GM19351 (cell line): Measurements from ENCODE around the gene TAF1B.
A peak's percentile ranks its signal among the peaks of the same experiment; 100 is the strongest.

Source experiments
- ATAC-seq: cut with Tn5 transposase; IDR thresholded peaks from one replicate; pipeline ENCODE4 v1.9.1; 2021; ENCODE audit warnings: mild to moderate bottlenecking, moderate library complexity; ENCODE audit not compliant: unreplicated experiment

TAF1B gene

DNA sequence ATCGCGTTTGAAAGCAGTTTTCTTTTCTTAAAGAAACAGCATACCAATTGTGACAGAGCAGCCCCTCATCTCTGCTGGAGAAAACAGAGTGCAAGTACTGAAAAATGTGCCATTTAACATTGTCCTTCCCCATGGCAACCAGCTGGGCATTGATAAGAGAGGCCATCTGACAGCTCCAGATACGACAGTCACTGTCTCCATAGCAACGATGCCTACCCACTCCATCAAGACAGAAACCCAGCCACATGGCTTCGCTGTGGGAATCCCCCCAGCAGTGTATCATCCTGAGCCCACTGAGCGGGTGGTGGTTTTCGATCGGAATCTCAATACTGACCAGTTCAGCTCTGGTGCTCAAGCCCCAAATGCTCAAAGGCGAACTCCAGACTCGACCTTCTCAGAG, 117.7 kb downstream of the TAF1B start:
- no peak for ATAC-seq

DNA sequence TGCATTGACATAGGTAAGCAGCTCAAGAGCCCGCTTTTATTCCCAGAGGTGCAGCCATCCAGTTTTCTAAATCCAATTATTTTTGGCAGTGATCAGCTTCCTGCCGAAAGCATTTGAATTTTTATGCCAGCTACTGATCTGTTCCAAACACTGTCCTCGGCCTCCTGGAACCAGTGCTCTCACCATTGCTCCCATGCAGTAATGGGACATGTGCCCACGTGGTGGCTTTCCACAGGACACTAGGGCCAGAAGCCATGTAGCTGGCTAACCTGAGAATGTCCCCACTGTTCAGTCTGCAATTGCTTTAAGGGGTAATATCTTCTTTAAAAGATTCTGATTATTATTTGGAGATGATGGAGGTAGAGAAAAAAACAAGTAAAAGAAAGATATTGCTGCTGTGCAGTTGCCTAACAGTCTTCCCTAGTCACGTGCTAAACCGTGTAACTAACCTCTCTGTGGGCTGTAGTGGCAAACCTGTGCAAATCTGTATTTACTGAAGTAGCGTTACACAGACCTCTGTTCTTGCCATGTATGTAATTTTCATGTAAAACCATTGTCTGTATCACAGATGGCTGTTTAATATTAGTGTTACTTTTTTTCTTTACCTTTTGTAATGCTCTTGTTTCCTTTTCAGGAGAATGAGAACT, 121.2 kb downstream of the TAF1B start:
- ATAC-seq, result no peak

- ATAC-seq, result no peak
These were observed 122.0 kb downstream of the TAF1B start for GRCh38 chr2:9965119-9965822.

GRCh38 chr2:9966491-9967022, 123.3 kb downstream of the TAF1B start:
- no peak for ATAC-seq

DNA sequence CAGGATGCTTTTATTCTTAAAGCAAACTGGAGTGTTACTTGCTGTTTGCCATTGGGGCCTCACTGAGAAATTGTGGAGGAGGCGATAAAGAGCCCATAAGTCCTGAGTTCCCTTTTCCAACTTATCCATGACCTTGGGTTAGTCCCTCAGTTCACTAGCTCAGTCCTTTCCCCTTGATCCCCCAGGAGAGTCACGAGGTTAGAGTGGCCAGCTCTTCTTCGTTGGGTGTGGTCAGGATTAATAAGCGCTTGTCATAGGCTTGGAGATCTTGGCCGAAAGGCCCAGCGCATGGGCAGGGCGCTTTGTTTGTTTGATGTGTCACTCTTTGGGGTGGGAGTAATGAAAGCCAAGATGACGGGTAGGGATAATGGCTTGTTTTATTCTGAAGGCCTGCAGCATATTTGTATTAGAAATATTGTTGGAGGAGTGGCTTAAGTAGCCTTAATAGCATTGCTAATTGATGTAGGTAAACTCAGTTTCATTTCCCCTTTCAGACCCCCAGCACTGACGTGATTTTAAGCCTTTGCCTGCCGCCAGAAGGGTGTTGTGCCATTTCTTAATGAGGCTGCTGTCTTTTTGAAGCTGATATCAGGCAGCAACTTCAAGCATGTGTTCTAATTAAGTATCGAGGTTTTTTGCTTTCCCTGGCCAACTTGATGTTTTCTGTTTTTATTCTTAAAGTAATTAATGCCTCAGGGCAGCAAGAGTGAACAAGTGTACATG, 123.9 kb downstream of the TAF1B start:
- peak; percentile 73 for ATAC-seq

DNA sequence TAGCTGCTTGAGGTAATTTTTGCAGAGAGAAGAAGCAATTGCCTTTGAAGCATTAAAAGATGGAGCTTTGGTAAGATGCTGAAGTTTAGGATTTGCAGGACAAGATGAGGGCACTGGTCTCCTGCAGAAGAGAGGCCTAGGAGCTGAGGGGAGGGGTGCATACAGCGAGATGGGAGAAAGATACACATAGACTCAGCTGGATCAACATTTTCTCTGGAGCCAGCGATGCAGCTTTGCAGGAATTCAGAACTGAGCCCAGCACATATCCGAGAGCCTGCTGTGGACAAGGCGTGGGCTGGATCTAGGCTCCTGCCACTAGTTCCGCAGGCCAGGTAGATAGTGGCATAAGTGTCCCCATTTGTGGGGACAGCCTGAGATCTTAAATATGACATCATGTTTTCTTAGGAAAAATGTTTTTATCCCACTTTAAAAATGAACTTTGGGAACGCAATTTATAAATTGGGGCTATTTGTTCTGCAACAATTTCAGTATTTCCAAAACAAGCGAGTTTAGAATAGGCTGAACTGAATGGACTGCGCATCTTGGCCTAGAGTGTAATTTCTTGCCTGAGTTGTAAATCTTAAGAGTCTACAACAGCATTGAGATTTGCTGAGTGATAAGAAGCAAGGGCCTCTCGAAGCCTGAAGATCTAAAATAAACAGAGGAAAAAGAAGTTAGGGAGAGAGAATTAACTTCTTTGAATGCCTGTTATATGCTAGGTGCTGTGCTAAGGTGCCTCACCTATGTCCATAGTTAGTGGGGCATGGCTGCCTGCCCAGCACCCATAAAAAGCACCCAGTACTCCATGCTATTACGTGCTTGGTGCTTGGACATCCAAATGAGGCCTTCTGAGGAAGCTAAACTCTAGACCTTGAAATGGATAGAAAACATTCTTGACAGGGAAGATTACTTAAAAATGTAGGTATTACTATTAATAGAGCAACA, 125.6 kb downstream of the TAF1B start:
- ATAC-seq, result no peak

GRCh38 chr2:9970200-9971044, 127.1 kb downstream of the TAF1B start:
- no peak for ATAC-seq

DNA sequence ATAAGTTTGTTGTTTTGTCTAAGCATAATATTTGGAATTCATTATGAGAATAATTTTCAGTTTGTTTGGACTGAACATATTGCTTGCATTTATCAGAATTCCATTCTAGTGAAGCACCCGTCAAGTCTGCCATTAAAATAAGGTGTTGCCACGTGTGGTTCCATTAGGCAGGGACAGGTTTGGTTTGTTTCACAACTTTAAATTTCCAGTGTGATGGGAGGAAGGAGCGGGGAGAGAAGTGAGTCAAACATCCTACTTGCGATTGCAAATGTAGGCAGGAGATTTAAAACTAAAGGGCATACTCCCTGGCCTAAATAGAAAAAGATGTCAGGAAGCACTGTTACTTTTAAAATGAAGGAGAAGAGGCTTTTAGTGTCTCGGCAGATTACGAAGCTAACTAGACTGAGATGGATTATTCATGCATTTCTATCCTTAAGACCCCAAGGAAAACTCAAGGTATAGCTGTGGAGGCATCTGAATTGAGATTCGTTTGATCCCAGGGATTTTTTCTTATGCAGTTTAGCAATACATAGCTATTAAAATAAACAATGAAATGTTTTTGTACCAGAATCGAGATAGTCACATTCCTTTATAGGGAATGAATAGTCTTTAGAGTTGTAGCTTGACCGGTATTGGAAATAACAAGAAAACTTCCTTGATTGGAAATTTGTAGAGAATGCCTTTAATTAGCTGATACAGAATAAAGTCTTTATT, 128.0 kb downstream of the TAF1B start:
- ATAC-seq, result no peak

DNA sequence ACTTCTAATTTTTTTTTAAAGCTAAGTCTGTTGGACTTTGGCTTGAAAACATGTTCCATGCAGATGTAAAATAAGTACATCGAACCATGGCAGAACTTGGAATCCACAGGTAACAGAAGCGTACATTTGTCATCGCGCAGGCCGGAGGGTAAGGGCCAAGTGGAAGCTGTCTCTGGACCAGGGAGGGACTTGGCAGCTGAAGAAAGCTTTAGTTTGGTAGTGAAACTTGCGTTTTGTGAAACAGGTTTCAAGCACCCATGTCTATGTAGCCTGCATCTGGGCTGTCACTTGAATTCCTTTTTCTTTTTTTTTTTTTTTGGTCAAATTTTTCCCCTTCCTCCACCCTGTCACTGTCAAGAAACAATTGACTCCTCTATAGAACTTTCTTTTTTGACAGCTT, 128.6 kb downstream of the TAF1B start:
- no peak for ATAC-seq

DNA sequence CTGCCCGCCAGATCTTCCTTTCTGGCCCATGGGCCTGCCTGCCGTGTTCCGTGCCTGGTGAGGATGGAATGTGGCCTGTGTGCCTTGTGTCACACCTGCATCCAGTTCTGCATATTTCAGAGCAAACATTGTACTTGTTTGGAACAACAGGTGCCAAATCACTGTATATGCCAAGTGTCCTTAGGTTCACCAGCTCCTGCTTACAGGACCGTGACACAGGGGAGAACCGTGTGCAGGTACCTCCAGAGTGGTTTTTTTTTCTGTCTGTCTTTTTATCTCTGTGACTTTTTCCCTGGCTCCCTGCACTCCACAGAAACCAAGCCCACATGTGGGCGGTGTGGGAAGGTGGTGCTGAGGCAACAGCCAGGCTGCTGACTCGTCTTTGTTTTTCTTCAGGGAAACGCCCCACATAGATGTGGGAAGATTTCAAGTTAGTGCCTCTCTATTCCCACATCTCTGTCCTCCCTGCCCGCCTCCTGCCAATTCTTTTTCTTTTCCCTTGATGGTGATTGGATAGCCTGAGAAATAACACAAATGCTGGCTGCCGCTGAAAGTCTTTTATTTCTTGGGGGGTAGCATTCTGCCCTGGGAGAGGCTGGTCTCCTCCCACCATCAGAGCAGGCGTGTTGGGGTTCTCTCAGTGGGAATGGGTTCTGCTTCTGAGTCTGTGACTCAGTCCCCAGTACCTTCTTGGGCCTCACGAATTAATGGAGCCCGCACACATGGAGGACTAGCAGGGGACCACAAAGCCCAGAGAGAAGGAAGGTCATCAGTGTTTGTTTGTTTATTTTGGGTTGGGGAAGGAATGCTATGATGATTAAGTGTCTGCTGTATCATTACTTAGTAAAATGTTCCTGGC, 129.6 kb downstream of the TAF1B start:
- no peak for ATAC-seq

GRCh38 chr2:9973690-9974089, 130.4 kb downstream of the TAF1B start:
- no peak for ATAC-seq

DNA sequence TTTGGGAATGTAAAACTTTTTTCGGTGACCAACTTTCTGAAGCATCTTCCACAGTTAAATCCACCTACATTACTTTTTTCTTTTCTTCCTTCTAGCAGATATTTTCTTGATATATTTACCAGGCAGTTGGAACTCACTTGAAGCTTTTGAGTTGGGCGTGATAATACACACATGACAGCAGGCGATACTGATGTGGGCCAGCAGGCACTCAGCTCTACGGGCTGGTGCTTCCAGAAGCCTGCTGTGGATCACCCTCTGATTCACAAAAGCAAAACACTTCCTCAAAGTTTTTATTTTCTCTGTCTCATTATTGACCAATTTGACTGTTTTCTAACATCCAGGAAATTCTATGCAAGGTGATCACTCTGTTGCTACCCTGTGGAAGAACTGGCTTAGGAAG, 131.1 kb downstream of the TAF1B start:
- ATAC-seq, result no peak

DNA sequence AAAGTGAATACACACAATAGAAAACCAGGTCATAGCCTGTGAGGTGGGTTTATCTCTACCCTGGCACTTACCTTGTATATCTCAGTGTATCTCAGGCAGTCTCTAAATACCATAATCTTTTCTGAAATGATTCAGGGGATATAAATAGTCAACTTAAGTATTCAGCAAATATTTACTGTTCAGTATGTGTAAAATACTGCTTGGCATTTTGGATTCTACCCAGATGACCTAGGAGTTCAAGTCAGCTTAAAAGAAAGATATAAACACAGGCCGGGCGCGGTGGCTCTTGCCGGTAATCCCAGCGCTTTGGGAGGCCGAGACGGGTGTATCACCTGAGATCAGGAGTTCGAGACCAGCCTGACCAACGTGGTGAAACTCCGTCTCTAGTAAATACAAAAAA, 132.1 kb downstream of the TAF1B start:
- ATAC-seq, result no peak

GRCh38 chr2:9975805-9976447, 132.7 kb downstream of the TAF1B start:
- no peak for ATAC-seq

- no peak for ATAC-seq
These were observed 136.7 kb downstream of the TAF1B start for GRCh38 chr2:9979977-9980376.

GRCh38 chr2:9980520-9980919, 137.2 kb downstream of the TAF1B start:
- ATAC-seq, result no peak

DNA sequence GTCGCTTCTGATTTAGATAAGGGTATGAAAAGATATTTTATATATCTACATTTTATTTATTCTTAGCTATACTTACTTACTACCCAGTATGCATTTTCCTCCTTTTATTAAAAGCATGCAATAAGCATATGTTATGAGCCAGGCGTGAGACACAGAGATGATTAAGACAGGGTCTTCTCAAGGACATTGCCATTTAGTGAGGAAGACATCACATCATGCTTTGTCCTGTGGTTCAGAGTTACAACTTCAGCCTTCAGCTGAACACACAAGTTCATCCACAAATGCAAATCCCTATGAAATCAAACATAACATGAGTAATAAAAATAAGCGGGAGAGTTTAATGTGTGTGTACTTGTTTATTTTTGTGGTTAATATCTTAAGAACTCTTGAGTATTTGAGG, 138.4 kb downstream of the TAF1B start:
- ATAC-seq, result no peak

- ATAC-seq, result no peak
These were observed 139.0 kb downstream of the TAF1B start for GRCh38 chr2:9982248-9982647.
